HG03521 (cell line): ENCODE results near the gene RNU7-1.

Experiments
- ATAC-seq: cut with Tn5 transposase; IDR thresholded peaks from one replicate; pipeline ENCODE4 v1.9.1; 2021; ENCODE audit warnings: mild to moderate bottlenecking, moderate library complexity; ENCODE audit not compliant: unreplicated experiment

Gene RNU7-1

GRCh38 chr12:6936636-6937480 is 6.8 kb upstream of the RNU7-1 start:
- peak; percentile 5 for ATAC-seq

DNA sequence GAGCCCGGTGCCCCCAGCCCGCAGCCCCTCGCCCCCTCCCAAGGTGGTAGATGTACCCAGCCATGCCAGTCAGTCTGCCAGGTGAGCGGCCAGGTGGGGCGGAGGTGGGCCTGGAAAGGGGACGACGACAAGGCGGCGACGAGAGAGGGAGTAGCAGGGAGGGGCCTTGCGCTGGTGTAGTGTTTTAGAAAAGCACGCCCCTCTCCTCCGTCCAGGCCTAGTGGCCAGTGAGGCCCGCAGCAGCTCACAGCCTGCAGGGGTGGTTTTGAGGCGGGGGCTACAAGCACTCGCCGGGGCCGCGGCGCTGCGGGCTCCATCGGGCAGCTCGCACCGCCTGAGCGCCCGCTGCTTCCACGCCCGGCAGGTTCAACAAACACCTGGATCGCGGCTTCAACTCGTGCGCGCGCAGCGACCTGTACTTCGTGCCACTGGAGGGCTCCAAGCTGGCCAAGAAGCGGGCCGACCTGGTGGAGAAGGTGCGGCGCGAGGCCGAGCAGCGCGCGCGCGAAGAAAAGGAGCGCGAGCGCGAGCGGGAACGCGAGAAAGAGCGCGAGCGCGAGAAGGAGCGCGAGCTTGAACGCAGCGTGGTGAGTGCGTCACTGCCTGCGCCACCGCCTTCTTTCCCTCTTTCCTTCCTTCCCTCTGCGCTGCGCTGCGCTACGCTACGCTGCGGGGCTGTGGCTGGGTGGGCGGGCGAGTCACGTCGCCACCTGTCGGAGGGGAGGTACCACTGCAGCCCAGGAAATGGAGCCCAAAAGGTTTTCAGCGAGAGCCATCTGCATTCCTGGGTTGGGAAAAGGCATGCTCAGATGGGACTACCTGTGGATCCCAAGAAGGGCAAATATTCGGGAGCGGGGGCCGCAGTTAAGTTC is 5.9 kb upstream of the RNU7-1 start:
- ATAC-seq: peak; percentile 91

DNA sequence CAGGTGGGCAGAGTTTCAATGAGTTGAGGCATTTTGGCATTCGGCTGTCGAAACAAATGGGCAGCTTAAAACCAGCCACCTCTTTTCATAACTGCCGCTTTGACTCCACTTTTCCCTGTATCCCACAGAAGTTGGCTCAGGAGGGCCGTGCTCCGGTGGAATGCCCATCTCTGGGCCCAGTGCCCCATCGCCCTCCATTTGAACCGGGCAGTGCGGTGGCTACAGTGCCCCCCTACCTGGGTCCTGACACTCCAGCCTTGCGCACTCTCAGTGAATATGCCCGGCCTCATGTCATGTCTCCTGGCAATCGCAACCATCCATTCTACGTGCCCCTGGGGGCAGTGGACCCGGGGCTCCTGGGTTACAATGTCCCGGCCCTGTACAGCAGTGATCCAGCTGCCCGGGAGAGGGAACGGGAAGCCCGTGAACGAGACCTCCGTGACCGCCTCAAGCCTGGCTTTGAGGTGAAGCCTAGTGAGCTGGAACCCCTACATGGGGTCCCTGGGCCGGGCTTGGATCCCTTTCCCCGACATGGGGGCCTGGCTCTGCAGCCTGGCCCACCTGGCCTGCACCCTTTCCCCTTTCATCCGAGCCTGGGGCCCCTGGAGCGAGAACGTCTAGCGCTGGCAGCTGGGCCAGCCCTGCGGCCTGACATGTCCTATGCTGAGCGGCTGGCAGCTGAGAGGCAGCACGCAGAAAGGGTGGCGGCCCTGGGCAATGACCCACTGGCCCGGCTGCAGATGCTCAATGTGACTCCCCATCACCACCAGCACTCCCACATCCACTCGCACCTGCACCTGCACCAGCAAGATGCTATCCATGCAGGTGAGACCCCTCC is 5.0 kb upstream of the RNU7-1 start:
- no peak for ATAC-seq

- ATAC-seq: no peak
Observed at GRCh38 chr12:6939191-6939540, 4.5 kb upstream of the RNU7-1 start.

DNA sequence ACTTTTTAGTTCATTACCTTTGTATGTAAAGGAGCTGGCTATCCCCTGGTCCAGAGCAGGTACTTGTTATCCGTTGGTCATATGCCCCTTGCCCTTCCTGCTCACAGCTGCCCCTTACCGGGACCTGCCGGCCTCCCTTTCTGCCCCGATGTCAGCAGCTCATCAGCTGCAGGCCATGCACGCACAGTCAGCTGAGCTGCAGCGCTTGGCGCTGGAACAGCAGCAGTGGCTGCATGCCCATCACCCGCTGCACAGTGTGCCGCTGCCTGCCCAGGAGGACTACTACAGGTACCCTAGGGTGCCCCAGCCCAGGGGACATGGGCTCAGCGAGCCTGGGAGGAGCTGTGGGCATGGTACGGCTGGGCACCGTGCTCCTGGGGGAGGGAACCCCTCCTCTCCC is 2.3 kb upstream of the RNU7-1 start:
- ATAC-seq: no peak

DNA sequence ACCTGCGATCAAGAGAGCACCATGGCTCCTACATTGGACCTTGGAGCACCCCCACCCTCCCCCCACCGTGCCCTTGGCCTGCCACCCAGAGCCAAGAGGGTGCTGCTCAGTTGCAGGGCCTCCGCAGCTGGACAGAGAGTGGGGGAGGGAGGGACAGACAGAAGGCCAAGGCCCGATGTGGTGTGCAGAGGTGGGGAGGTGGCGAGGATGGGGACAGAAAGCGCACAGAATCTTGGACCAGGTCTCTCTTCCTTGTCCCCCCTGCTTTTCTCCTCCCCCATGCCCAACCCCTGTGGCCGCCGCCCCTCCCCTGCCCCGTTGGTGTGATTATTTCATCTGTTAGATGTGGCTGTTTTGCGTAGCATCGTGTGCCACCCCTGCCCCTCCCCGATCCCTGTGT is 1.8 kb upstream of the RNU7-1 start:
- no peak for ATAC-seq

DNA sequence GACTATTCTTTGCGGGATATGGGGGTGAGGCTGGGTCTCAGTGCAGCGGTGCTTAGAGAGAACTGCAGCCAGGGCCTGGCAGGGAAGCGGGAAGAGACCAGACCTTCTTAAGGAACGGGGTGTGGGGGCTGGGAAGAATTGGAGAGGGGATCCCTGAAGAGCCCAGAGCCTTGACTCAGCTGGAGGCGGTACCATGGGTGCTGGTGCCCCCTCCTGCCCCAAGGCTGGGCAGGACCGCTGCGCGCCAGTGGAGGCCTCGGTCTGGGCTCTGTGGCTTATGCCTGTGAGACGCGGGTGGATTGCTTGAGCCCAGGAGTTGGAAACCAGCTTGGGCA is 1.3 kb upstream of the RNU7-1 start:
- ATAC-seq: no peak

- peak; percentile 23 for ATAC-seq
Observed at GRCh38 chr12:6943389-6943721, 261 bp upstream of the RNU7-1 start.

GRCh38 chr12:6944381-6945186 is 968 bp downstream of the RNU7-1 start:
- ATAC-seq: peak; percentile 33

GRCh38 chr12:6945613-6946012 is 2.0 kb downstream of the RNU7-1 start:
- ATAC-seq: no peak

- no peak for ATAC-seq
Observed at GRCh38 chr12:6946033-6946919, 2.7 kb downstream of the RNU7-1 start.

- no peak for ATAC-seq
Observed at GRCh38 chr12:6946920-6947374, 3.3 kb downstream of the RNU7-1 start.

GRCh38 chr12:6947615-6948014 is 4.0 kb downstream of the RNU7-1 start:
- no peak for ATAC-seq

DNA sequence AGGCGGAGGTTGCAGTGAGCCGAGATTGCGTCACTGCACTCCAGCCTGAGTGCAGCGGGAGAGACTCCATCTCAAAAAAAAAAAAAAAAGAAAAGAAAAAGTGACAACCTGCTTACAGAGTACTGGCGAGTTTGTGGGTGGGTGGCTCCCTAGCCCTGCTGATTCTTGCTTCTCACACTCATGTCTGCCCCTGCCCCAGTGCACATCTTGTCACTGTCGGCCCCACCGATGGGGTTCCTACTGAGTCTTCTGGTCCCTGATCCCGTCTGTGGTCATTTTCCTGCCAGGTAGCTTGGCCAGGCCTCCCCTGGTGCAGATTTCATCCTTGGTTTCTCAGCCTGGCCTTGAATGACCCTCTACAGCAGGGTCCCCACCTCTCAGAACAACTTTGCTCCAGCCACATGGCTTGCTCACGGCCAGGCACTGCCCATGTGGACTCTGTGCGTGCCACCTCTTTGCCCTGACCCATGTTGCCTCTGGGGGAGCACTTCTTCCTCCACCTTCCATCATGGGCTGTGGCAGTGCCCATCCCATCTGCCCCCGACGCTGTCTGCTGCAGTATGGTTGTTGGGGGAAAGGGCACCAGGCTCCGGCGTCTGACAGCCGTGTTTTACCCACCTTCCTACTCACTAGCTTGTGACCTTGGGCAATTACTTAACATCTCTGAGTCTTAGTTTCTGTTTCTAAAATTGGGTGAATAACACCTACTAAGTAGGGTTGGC is 5.4 kb downstream of the RNU7-1 start:
- ATAC-seq: no peak

DNA sequence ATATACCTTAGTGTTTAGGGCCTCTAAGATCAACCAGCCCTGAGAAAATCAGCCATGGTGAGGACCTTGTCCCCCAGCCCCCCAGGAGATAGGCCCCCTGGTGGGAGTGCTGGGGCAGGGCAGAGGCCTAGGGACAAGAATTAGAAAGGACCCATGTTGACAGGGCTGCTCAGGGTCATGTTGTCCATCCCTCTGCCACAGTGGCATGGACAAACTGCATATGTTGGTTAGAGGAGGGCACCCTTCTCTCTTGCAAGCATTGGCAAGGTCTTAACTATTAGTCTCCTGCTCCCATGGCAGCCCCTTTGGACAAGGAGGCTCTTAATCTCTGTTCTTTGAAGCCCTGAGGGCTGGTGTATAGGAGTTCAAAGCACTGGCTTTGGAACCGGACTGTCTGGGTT is 6.8 kb downstream of the RNU7-1 start:
- ATAC-seq: no peak

DNA sequence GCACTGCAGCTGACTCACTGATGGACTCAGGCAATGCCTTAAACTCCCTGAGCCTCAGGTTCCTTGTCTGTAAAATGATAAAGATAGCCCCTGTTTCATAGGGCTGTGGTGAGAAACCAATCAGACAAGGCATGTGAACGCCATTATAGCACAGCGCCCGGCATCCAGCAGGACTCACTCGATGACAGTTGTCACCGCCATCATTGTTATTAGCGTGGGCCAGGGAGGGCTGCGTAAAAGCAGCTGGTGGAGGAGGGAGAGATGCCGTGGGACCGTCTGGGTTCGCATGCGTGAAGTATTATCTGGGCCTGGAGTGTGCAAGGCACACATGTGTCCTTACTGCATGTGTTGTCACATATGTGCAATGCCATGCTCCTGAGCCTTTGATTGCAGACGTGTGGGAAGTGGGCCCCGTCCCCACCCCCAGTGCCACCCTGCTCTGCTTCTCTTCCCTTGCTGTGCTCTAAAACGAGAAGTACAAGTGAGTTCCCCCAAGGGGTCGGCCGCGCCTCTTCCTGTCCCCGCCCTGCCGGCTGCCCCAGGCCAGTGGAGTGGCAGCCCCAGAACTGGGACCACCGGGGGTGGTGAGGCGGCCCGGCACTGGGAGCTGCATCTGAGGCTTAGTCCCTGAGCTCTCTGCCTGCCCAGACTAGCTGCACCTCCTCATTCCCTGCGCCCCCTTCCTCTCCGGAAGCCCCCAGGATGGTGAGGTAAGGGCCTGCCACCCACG is 7.4 kb downstream of the RNU7-1 start, which contains the start of gene PTPN6:
PTPN6 (plus strand) TSS at position 546 of the 730 bp plus-strand sequence; CDS start at position 703, 157 bp downstream.
- ATAC-seq: no peak

DNA sequence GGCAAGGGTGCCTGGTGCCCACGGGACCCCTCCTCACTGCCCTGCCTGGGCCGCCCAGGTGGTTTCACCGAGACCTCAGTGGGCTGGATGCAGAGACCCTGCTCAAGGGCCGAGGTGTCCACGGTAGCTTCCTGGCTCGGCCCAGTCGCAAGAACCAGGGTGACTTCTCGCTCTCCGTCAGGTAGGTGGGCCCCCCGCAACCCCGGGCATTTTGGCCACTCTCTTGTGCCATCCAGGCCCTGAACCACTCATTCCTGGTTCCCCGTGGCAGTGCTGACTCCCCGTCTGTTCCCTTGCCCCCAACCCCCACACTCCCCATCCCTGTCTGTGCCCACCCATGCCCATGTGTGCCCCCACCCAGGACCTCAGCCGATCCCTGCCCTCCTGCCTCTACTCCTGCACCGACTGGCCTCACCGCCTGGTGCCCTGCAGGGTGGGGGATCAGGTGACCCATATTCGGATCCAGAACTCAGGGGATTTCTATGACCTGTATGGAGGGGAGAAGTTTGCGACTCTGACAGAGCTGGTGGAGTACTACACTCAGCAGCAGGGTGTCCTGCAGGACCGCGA is 8.0 kb downstream of the RNU7-1 start:
- no peak for ATAC-seq
